HCT116 (cell line): Measurements from ENCODE around the gene WDR48. TPM values are rescaled to one million over a fixed set of nuclear protein-coding genes. Genes with fewer than 3 reads are reported as not detected.

ENCODE experiments used
- ATAC-seq: fragments of 200-7000 bp; cut with Tn5 transposase; 2 replicates; pipeline ENCODE4 v1.9.1; 2020; ENCODE audit warnings: mild to moderate bottlenecking, moderate library complexity
- BruUV-seq: library from RNA; stranded (reverse); fragments of 400-500 nt; replicated peaks from 2 replicates; lab custom pipeline; 2021; lab: Mats Ljungman, UMichigan
- CTCF ChIA-PET: fragments of 300-600 bp; sonication (Branson Sonifier 250); formaldehyde crosslinking; loops from one replicate; lab custom pipeline; 2021; ENCODE audit warnings: antibody characterized with exemption; lab: Charles Lee
- POLR2A ChIA-PET: fragments of 300-600, 350-600 bp; sonication (Branson Sonifier 250); formaldehyde crosslinking; loops from one replicate; lab custom pipeline; 2021; ENCODE audit warnings: antibody characterized with exemption; lab: Charles Lee
- RAD21 ChIA-PET, 2 experiments: fragments of 300-600 bp; sonication (Branson Sonifier 250); formaldehyde crosslinking; loops; one replicate each; lab custom pipeline; 2023; ENCODE audit warnings: low total read pairs in 2 of 2; ENCODE audit not compliant: uncharacterized antibody in 2 of 2, unreplicated experiment in 2 of 2, low non-redundant PET in 1 of 2; lab: Charles Lee
- DNase-seq: peaks from one replicate; pipeline ENCODE4 v3.0.0-alpha.2; 2010; ENCODE audit warnings: low read depth, low spot score
- H2AFZ ChIP-seq: fragments of 200-600 bp; shearing (Covaris generic), sonication (generic); 2 replicates; pipeline ENCODE4 v1.6.1; 2017; ENCODE audit warnings: low read depth, mixed run types, mixed read lengths, antibody characterized with exemption, low read length; ENCODE audit not compliant: poor library complexity, severe bottlenecking
- H3K27ac ChIP-seq: 2 replicates; pipeline ENCODE4 v1.5.1; 2012; ENCODE audit warnings: low read depth, low read length
- H3K27me3 ChIP-seq: fragments of 200-600 bp; sonication (generic); 2 replicates; pipeline ENCODE4 v1.6.1; 2016; ENCODE audit warnings: mixed run types, low read length, mixed read lengths; ENCODE audit not compliant: insufficient read depth
- H3K36me3 ChIP-seq, 2 experiments: fragments of 200-500 bp in 1 of 2; fragments of 200-600 bp in 1 of 2; sonication (Bioruptor generic) in 1 of 2; sonication (generic) in 1 of 2; 2 replicates each; pipeline versions ENCODE4 v1.5.1 to v1.6.1; 2014 to 2016; ENCODE audit warnings: low read length in 2 of 2, inconsistent platforms in 1 of 2, mixed read lengths in 1 of 2, mixed run types in 1 of 2; ENCODE audit not compliant: insufficient read depth in 2 of 2, control insufficient read depth in 1 of 2
- H3K4me1 ChIP-seq, 2 experiments: fragments of 200-600 bp in 1 of 2; sonication (generic) in 1 of 2; 2 replicates each; pipeline versions ENCODE4 v1.5.1 to v1.6.1; 2012 to 2017; ENCODE audit warnings: low read length in 2 of 2, inconsistent platforms in 1 of 2, mild to moderate bottlenecking in 1 of 2, mixed read lengths in 1 of 2, mixed run types in 1 of 2, moderate library complexity in 1 of 2; ENCODE audit not compliant: insufficient read depth in 2 of 2, control insufficient read depth in 1 of 2
- H3K4me2 ChIP-seq: fragments of 200-600 bp; sonication (generic); 2 replicates; pipeline ENCODE4 v1.6.1; 2017; ENCODE audit warnings: mixed run types, low read length, mixed read lengths
- H3K4me3 ChIP-seq, 2 experiments: fragments of 200-600 bp in 1 of 2; sonication (generic) in 1 of 2; replicated peaks in 1 of 2; 2 replicates each; pipeline ENCODE4 v1.5.1; 2011 to 2016; ENCODE audit warnings: low read length in 2 of 2, control low read depth in 1 of 2, low read depth in 1 of 2, mild to moderate bottlenecking in 1 of 2, mixed read lengths in 1 of 2, mixed run types in 1 of 2
- H3K79me2 ChIP-seq: fragments of 200-600 bp; sonication (generic); 2 replicates; pipeline ENCODE4 v1.6.1; 2017; ENCODE audit warnings: mild to moderate bottlenecking, mixed run types, low read length, moderate library complexity, mixed read lengths; ENCODE audit not compliant: insufficient read depth
- H3K9ac ChIP-seq: fragments of 200-600 bp; sonication (generic); 2 replicates; pipeline ENCODE4 v1.6.1; 2016; ENCODE audit warnings: low read length, mixed read lengths
- H3K9me2 ChIP-seq: fragments of 200-600 bp; sonication (generic), shearing (Covaris generic); 2 replicates; pipeline ENCODE4 v1.6.1; 2017; ENCODE audit warnings: mixed run types, mild to moderate bottlenecking, moderate library complexity; ENCODE audit not compliant: insufficient read depth
- H3K9me3 ChIP-seq, 2 experiments: fragments of 200-500 bp in 1 of 2; fragments of 200-600 bp in 1 of 2; sonication (Bioruptor generic) in 1 of 2; sonication (generic) in 1 of 2; 2 replicates each; pipeline ENCODE4 v1.6.1; 2014 to 2017; ENCODE audit warnings: low read length in 2 of 2, mixed read lengths in 2 of 2, inconsistent platforms in 1 of 2, low read depth in 1 of 2, mild to moderate bottlenecking in 1 of 2, mixed run types in 1 of 2, moderate library complexity in 1 of 2; ENCODE audit not compliant: control insufficient read depth in 1 of 2, insufficient read depth in 1 of 2
- H4K20me1 ChIP-seq: fragments of 200-600 bp; sonication (generic), shearing (Covaris generic); 2 replicates; pipeline ENCODE4 v1.6.1; 2017; ENCODE audit warnings: mixed run types, mild to moderate bottlenecking, moderate library complexity; ENCODE audit not compliant: insufficient read depth
- ATF3 ChIP-seq: IDR thresholded peaks from 2 replicates; pipeline ENCODE4 v1.6.1; 2012
- CEBPB ChIP-seq: IDR thresholded peaks from 2 replicates; pipeline ENCODE4 v1.6.1; 2012; ENCODE audit warnings: low read depth
- ELF1 ChIP-seq: IDR thresholded peaks from 2 replicates; pipeline ENCODE4 v1.6.1; 2012; ENCODE audit warnings: low read depth, borderline replicate concordance
- JUND ChIP-seq: IDR thresholded peaks from 2 replicates; pipeline ENCODE4 v1.6.1; 2012
- MAX ChIP-seq: IDR thresholded peaks from 2 replicates; pipeline ENCODE4 v1.6.1; 2012
- RAD21 ChIP-seq: IDR thresholded peaks from 2 replicates; pipeline ENCODE4 v1.6.1; 2012; ENCODE audit warnings: low read depth, mild to moderate bottlenecking
- REST ChIP-seq: IDR thresholded peaks from 2 replicates; pipeline ENCODE4 v1.6.1; 2012; ENCODE audit warnings: low read depth
- SP1 ChIP-seq: IDR thresholded peaks from 2 replicates; pipeline ENCODE4 v1.6.1; 2012; ENCODE audit warnings: low read depth
- SRF ChIP-seq: IDR thresholded peaks from 2 replicates; pipeline ENCODE4 v1.6.1; 2012; ENCODE audit warnings: low read depth
- YY1 ChIP-seq: IDR thresholded peaks from 2 replicates; pipeline ENCODE4 v1.6.1; 2011; ENCODE audit warnings: low read length, low read depth, moderate library complexity, mild to moderate bottlenecking; ENCODE audit not compliant: insufficient replicate concordance; ENCODE audit errors: extremely low read depth
- ZFX ChIP-seq: fragments of 450-650 bp; IDR thresholded peaks from 2 replicates; pipeline ENCODE4 v1.6.1; 2017
- intact Hi-C: fragments of 100-400 bp; cut with micrococcal nuclease; formaldehyde crosslinking; loops from 2 replicates; pipeline ENCODE4 v1.10.0; 2022
- total RNA-seq: library from RNA; stranded (reverse); gene quantifications from one replicate; pipeline ENCODE4 v1.2.1, GENCODE V29; 2021; ENCODE audit not compliant: unreplicated experiment

WDR48 gene
- total RNA-seq, 1 experiment from 2014 or later = 35.6 TPM

GRCh38 chr3:39143051-39143885 lies 91.5 kb downstream of the WDR48 start:
- Histone ChIP-seq H3K36me3 (peaks cover 24 to 40% of the 10 kb centered on the region in 2 experiments), H3K9me3 (no peaks in the 10 kb centered on the region), H3K9me2 (no peaks in the 10 kb centered on the region), H3K79me2 (peaks cover 34% of the 10 kb centered on the region), H3K9ac (no peak overlapping the region), H3K4me2 (peak overlapping the region; percentile 77; the same call in 1 of the 2 replicates), H3K27ac (no peak overlapping the region), H3K4me1 (peaks cover 53 to 57% of the 10 kb centered on the region in 2 experiments), H3K4me3 (no peak overlapping the region), H3K27me3 (no peaks in the 10 kb centered on the region), H2AFZ (no peak overlapping the region), H4K20me1 (peaks cover 8% of the 10 kb centered on the region; the same call in 1 of the 2 replicates)
- DNase-seq (no peak), ATAC-seq (no peak)
- BruUV-seq = no TSS peak
- RAD21 ChIA-PET = no interaction called here
- CTCF ChIA-PET = interaction anchor here (1.0 kb wide), 1 partner anchor 145 kb away, joined by 3 read pairs; no protein-coding TSS in a partner anchor
- intact Hi-C loops = no loop called here
- TF ChIP-seq ZFX = no peak
- TF ChIP-seq JUND = no peak
- no peak for TF ChIP-seq ELF1
- no peak for TF ChIP-seq MAX
- no peak for TF ChIP-seq SRF
- no peak for TF ChIP-seq YY1
- TF ChIP-seq CEBPB = no peak
- TF ChIP-seq RAD21 = no peak
- no peak for TF ChIP-seq ATF3
- no peak for TF ChIP-seq REST
- no peak for TF ChIP-seq SP1
- POLR2A ChIA-PET = no interaction called here
